Natural killer cell treated with Interleukin-12 subunit alpha and Interleukin-12 subunit beta and Interleukin-15 and Interleukin-18, amount 100 ng/mL, for 72 hours (primary cell): ENCODE results near the gene CTH. TPM values are rescaled to one million over a fixed set of nuclear protein-coding genes. Genes with fewer than 3 reads are reported as not detected.

Experiments
- ATAC-seq, 2 donors: fragments of 150-1000 bp; cut with Tn5 transposase in 1 of 2; sonication (Bioruptor Pico), chemical (Tn5 transposase) in 1 of 2; 2 replicates each; pipeline ENCODE4 v1.10.0; 2021
- DNase-seq: peaks from one replicate; pipeline ENCODE4 v3.0.0; 2022; ENCODE audit warnings: low spot score
- H3K27ac Mint-ChIP-seq, 2 donors: 1 replicate in 1 of 2; 2 replicates in 1 of 2; pipeline ENCODE4 v1.8.0; 2022; ENCODE audit warnings: mixed read lengths in 2 of 2, mild to moderate bottlenecking in 1 of 2, moderate library complexity in 1 of 2
- H3K27me3 Mint-ChIP-seq, 2 donors: 1 replicate in 1 of 2; 2 replicates in 1 of 2; pipeline ENCODE4 v1.8.0; 2022; ENCODE audit warnings: mixed read lengths in 2 of 2
- H3K36me3 Mint-ChIP-seq: one replicate; pipeline ENCODE4 v1.8.0; 2022; ENCODE audit warnings: mixed read lengths
- H3K4me1 Mint-ChIP-seq, 2 donors: 1 replicate in 1 of 2; 2 replicates in 1 of 2; pipeline ENCODE4 v1.8.0; 2022; ENCODE audit warnings: low read depth in 2 of 2, mixed read lengths in 2 of 2, mild to moderate bottlenecking in 1 of 2
- H3K4me3 Mint-ChIP-seq: one replicate; pipeline ENCODE4 v1.8.0; 2022; ENCODE audit warnings: mixed read lengths
- H3K9me3 Mint-ChIP-seq: 2 replicates; pipeline ENCODE4 v1.8.0; 2022; ENCODE audit warnings: mixed read lengths
- total RNA-seq, 2 donors: library from RNA; stranded (reverse); gene quantifications; one replicate each; pipeline ENCODE4 v1.2.3, GENCODE V29; 2022

Gene CTH
- total RNA-seq, 2 donors from 2014 or later: 5.3 to 8.8 TPM

DNA sequence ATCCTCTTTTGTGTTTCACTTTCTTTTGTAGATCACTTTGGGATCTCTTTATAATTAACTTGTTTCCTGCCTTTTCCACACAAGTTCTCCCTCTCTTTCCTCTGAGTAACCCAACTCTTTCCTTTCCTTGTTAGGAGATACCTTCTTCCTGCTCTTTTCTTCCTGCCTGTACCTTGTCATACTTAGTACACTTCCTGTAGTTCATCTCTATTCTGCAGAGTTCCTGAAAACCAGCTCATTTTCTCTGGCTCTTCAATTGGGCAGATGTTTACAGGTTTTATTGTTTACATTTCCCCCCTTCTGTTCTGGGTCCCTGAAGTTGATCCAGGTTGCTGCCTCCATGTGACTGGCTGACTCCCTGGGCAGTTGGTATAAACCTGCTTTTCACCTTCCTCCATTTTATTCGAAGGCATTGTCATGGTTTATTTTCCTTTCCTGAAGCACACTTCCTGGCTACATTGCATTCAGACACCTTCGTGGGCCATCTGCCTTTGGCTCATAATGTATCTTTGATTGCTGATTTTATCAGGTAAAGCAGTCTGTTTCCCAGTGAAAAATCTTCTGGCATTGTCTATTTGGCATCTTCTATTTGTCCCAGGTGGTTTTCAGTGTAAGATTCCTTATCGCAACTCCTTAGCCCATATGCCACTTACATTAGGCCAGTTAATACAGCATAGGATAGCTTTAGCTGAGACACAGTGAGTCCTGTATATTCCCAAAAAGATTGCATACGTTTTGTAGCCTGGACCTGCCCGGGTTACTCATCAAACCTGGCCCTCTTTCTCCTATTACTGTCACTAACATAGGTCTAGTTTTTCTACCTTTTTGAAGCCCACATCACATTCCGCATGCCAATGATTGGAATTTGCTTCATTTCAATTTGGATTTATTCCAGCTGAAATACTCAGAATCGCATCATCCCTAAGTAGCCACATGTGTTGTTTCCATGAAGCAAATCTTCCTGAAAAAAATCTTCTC lies 15.4 kb downstream of the CTH start:
- Mint-ChIP-seq H3K4me1 (no peaks in the 10 kb centered on the region), H3K4me3 (no peak overlapping the region), H3K36me3 (no peaks in the 10 kb centered on the region), H3K27me3 (no peaks in the 10 kb centered on the region), H3K9me3 (no peaks in the 10 kb centered on the region), H3K27ac (no peak overlapping the region)
- no peak for DNase-seq
- no peak for ATAC-seq

DNA sequence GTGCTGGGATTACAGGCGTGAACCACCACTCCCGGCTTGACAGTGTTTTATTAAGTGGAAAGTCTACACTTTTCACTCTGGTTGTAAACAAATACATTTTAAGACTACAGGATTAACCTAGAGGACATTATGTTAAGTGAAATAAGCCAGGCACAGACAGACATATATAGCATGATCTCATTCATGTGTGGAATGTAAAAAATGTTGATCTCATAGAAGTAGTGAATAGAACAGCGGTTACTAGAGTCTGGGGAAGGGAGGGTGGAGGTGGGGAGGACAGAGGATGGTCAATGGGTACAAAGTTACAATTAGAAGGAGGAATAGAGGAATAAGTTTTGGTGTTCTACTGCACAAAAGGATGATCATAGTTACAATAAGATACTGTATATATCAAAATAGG lies 16.9 kb downstream of the CTH start:
- Mint-ChIP-seq H3K27ac (no peak overlapping the region), H3K9me3 (no peaks in the 10 kb centered on the region), H3K36me3 (peaks cover 6% of the 10 kb centered on the region), H3K4me1 (no peaks in the 10 kb centered on the region), H3K27me3 (no peaks in the 10 kb centered on the region), H3K4me3 (no peak overlapping the region)
- DNase-seq: no peak
- ATAC-seq: no peak

DNA sequence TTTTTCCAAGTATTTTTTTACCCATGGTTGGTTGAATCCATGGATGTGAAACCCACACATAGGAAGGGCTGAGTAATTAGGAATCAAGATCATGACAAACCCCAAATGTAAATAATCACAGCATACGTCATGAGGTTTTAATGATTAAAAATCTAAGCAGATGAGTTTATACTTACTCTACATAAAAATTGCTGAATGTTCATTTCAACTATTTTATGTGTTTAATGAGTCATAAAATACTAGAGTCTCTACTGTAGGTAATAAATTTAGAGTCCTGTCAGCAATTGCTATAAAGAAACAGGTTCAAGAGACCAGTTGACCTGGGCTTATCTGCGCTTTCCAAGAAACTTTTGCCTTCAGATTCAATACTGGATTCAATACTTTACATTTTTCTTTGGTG lies 18.2 kb downstream of the CTH start:
- DNase-seq (no peak), ATAC-seq (no peak)
- no peaks in the 10 kb centered on the region for H3K9me3 Mint-ChIP-seq
- peaks cover 6% of the 10 kb centered on the region for H3K36me3 Mint-ChIP-seq
- H3K4me1 Mint-ChIP-seq: no peaks in the 10 kb centered on the region
- no peaks in the 10 kb centered on the region for H3K27me3 Mint-ChIP-seq
- no peak overlapping the region for H3K27ac Mint-ChIP-seq
- H3K4me3 Mint-ChIP-seq: no peak overlapping the region

DNA sequence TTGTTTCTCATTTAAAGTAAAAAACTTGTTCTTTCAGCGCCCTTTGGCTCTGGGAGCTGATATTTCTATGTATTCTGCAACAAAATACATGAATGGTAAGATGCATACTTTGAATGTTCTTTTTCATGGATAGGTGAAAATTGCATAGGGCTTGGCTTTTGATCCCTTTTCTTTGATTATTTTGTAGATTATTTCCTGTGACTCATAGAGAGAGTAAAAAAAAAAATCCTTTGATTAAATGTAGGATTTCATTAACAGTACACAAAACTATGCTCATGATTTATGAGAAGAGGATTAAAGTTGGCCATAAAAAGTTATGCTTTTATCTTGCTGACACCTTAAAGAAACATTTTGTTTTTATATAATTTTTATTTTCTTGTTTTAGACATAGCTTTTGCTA lies 18.7 kb downstream of the CTH start:
- no peak for DNase-seq
- Mint-ChIP-seq H3K36me3 (peaks cover 6% of the 10 kb centered on the region), H3K9me3 (no peaks in the 10 kb centered on the region), H3K4me1 (no peaks in the 10 kb centered on the region), H3K27ac (no peak overlapping the region), H3K4me3 (no peak overlapping the region), H3K27me3 (no peaks in the 10 kb centered on the region)
- ATAC-seq: no peak

DNA sequence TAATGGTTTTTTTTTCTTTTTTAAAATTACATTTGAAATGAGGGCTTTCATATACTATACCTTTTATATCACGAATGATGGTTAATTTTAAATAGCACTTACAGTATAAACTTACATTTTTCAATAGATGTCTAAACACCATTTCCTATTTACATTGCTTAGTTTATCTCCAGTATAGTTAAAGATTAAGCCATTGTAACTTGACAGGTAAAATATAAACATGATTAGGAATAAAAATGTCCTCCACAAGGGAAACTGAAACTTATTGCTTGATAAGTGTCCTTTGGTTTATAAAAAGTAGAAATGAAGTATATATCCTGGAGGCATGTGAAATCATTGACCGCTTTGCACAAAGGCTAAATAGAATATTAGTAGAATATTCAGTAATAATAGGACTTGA lies 20.2 kb downstream of the CTH start:
- H3K4me3 Mint-ChIP-seq: no peak overlapping the region
- no peak overlapping the region for H3K27ac Mint-ChIP-seq
- no peaks in the 10 kb centered on the region for H3K27me3 Mint-ChIP-seq
- peaks cover 6% of the 10 kb centered on the region for H3K36me3 Mint-ChIP-seq
- no peaks in the 10 kb centered on the region for H3K9me3 Mint-ChIP-seq
- ATAC-seq (no peak), DNase-seq (no peak)
- H3K4me1 Mint-ChIP-seq: no peaks in the 10 kb centered on the region

DNA sequence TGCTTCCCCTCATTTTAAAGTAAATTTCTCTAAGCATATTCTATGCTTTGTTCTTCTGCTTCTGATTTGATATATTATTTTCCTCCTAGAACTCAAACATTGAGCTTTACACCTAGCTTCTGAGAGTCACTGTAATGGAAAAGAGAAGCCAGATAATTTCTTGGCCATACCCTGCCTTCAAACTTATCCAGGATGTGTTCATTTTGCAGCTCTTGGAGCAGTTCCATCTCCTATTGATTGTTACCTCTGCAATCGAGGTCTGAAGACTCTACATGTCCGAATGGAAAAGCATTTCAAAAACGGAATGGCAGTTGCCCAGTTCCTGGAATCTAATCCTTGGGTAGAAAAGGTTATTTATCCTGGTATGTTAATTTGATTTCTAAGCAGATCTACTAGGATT lies 20.8 kb downstream of the CTH start:
- Mint-ChIP-seq H3K36me3 (peaks cover 6% of the 10 kb centered on the region), H3K4me3 (no peak overlapping the region), H3K27me3 (no peaks in the 10 kb centered on the region), H3K27ac (no peak overlapping the region), H3K4me1 (no peaks in the 10 kb centered on the region), H3K9me3 (no peaks in the 10 kb centered on the region)
- DNase-seq: no peak
- no peak for ATAC-seq

DNA sequence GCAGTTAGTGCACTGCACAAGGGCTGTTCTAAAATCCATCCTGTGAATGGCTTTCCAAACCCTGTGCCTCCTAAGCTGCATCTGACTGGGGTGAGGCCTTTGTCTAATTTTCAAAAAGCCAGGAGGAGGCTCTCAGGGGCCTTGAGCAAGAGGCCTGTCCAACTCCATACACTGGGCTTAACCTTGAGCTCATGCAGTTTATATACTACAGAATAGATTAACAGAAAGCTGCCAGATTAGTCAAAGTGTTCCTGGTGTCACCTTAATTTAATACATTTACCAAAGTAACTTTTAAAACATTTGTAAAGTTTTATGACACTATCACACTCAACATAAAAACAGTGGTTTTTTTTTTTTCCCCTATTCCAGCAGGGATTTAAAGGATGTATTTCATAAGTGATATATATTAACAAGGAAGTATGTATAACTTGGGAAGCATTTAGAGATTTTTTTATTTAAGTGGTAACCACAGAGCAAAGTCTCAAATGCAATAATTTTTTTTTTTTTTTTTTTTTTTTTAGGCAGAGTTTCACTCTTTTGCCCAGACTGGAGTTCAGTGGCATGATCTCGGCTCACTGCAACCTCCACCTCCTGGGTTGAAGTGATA lies 23.3 kb downstream of the CTH start:
- DNase-seq: no peak
- H3K4me1 Mint-ChIP-seq: no peaks in the 10 kb centered on the region
- no peaks in the 10 kb centered on the region for H3K9me3 Mint-ChIP-seq
- ATAC-seq: no peak
- no peak overlapping the region for H3K4me3 Mint-ChIP-seq
- H3K27me3 Mint-ChIP-seq: no peaks in the 10 kb centered on the region
- H3K36me3 Mint-ChIP-seq: peaks cover 6% of the 10 kb centered on the region
- no peak overlapping the region for H3K27ac Mint-ChIP-seq

DNA sequence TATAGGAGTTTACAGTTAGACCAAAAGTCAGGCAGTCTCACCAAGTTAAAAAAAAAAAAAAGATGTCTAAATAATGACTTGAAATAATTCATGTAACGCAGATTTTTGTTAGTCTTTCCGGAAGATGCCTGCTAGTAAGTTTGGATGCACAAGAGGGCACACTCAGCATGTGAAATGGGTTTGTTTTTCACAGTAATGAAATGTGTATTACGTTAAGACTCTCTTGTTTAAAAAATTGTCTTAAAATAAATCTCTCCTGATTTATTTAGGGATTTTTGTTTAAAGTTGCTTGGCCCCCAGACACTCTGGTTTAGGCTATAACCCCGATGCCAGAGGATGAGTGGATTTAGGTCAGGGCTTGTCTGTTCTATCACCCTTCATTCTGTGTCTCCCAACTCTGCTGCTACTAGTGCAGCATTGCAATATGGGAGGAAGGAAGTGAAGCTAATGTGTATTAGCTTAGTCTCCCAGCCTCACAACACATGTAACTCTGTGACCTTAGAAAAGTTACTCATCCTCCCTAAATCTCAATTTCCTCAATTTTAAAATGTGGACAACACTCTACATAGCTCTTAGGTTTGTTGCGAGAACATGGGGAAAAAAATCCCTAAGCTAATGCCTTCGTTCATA lies 25.7 kb downstream of the CTH start:
- Mint-ChIP-seq H3K27me3 (no peaks in the 10 kb centered on the region), H3K36me3 (peaks cover 6% of the 10 kb centered on the region), H3K4me1 (no peaks in the 10 kb centered on the region), H3K27ac (no peak overlapping the region), H3K9me3 (no peaks in the 10 kb centered on the region), H3K4me3 (no peak overlapping the region)
- DNase-seq: no peak
- ATAC-seq: no peak

DNA sequence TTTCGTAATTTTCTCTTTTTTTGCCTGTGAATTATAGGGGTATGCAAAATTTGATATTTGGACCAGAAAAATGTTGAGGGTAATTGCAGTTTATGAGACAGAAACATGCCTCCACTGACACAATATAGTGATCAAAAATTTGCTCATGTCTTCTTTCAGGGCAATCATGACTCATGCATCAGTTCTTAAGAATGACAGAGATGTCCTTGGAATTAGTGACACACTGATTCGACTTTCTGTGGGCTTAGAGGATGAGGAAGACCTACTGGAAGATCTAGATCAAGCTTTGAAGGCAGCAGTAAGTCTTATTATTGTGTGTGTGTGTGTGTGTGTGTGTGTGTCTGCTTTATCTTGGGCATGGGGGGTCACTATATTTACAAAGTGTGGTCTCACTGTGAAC lies 27.5 kb downstream of the CTH start:
- Mint-ChIP-seq H3K4me1 (no peaks in the 10 kb centered on the region), H3K27me3 (no peaks in the 10 kb centered on the region), H3K36me3 (no peaks in the 10 kb centered on the region), H3K9me3 (no peaks in the 10 kb centered on the region), H3K4me3 (no peak overlapping the region), H3K27ac (no peak overlapping the region)
- ATAC-seq (no peak), DNase-seq (no peak)

DNA sequence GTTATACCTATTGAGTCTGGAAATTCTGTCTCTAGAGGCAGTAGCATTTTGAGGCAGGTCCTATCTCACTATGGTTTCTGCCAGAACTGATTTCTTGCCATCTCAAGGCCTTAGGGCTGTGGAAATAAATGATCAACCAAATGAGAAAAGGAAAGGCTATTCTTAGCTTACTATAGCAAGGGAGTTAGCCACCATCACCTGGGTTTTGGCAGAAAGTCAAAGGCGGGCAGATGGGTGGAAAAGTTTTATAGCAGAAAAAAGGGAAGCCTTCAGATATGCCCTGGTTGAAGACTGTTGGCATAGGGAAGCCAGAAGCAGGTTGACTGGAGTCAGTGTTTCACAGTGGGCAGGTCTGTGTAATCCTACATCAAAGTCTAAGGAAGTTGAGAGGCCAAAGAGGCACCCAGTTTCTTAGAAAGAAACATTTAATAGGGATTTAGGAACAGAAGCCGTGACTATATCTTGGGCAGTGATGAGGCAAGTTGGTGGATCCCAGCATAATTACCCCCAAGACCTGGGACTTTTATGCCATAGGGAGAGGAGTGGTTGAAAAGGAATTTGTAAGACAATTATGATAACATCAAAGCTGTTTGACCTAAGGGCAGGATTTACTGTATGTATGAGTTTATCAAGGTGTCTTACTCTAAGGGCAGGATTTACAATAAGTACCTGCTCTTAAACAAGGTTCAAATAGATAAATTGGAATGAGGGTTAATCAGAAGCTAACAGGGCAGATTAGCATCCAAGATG lies 29.7 kb downstream of the CTH start:
- Mint-ChIP-seq H3K9me3 (no peaks in the 10 kb centered on the region), H3K27me3 (no peaks in the 10 kb centered on the region)

DNA sequence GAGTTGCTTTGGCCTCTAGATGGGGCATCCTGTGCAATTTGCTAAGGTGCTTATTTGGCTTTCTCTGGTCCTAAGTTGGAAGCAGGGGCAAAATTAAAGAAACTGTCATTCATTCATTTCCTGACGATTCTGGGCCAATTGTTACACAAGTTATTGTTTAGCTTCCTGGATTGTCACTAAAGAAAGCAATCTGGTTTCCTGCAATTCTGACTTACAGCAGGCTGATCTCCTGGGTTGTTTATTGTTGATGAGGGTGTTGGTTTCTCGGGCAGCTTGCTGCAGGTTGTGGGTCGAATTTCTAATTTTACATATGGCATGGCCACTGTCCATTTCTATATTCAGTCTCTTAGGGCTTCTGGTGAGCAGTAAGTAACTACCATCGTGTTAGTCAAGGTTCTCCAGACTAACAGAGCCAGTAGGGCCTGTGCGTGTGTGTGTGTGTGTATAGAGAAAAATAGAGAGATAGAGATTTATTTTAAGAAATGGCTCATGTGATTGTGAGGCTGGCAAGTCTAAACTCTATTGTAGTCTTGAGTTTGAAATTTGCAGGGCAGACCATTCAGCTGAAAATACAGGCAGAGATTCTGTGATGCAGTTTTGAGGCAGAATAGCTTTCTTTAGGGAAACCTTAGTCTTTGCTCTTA lies 30.4 kb downstream of the CTH start:
- Mint-ChIP-seq H3K27ac (no peak overlapping the region), H3K4me3 (no peak overlapping the region), H3K27me3 (no peaks in the 10 kb centered on the region), H3K4me1 (no peaks in the 10 kb centered on the region), H3K36me3 (no peaks in the 10 kb centered on the region), H3K9me3 (no peaks in the 10 kb centered on the region)
- ATAC-seq (no peak), DNase-seq (no peak)

More for the DNA sequence above, 29.7 kb downstream of the CTH start:
- Mint-ChIP-seq H3K27ac (no peak overlapping the region), H3K4me3 (no peak overlapping the region), H3K36me3 (no peaks in the 10 kb centered on the region), H3K4me1 (no peaks in the 10 kb centered on the region)
- ATAC-seq: no peak
- DNase-seq: no peak

DNA sequence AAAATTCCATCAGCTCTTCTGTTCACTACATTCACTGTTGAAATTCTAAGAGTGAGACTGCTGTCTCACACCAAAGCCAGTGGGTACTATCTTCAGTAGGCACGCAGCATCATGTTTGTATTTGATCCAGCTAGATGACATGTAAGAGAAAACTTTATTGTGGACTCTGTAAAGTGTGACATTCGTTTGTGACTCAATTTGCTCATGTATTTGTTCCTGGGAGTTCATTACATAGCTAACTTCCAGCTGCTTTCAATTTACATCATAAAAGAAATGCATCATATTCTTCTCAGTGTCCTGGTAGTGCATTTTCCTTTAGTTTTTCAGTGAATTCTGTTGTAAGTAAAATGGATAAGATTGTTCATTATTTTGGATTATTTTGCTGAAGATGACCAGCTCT lies 31.4 kb downstream of the CTH start:
- Mint-ChIP-seq H3K27me3 (no peaks in the 10 kb centered on the region), H3K4me3 (no peak overlapping the region), H3K9me3 (no peaks in the 10 kb centered on the region), H3K27ac (no peak overlapping the region), H3K36me3 (no peaks in the 10 kb centered on the region), H3K4me1 (no peaks in the 10 kb centered on the region)
- ATAC-seq (no peak), DNase-seq (no peak)

DNA sequence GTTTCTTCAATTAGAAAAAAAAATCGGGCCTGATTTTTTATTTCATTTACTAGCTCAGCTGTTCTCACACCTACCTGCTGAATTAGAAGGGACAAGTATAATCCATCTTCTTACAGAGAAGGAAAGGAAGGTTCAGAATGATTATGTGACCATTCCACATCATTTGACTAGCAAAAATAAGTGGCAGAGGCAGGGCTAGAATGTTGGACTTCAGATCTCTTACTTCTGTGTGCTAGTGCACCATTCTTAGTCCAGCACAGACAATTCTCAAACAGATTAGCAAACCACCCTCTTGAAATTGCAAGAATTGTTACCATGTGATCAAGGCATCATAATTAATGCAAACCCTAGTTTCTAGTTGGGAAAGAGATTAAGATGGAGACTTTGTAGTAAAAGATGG lies 32.7 kb downstream of the CTH start:
- Mint-ChIP-seq H3K9me3 (no peaks in the 10 kb centered on the region), H3K4me3 (no peak overlapping the region), H3K36me3 (no peaks in the 10 kb centered on the region), H3K27me3 (no peaks in the 10 kb centered on the region), H3K4me1 (no peaks in the 10 kb centered on the region), H3K27ac (no peak overlapping the region)
- ATAC-seq: no peak
- DNase-seq: no peak
